ENCODE results near the gene RGS2. TPM values are rescaled to one million over a fixed set of nuclear protein-coding genes. Genes with fewer than 3 reads are reported as not detected.

Gene RGS2
- total and polyA plus RNA-seq, 9 of the 15 experiments (the other 6 are each of a cell fraction or from before 2014, with no cell fraction given) = 2.5 to 5.4 (median 3.8) TPM

GRCh38 chr1:192808518-192809306 lies at the start of gene RGS2 (continued):
- TF ChIP-seq ZNF449 (CRISPR knock-in tag; IDR thresholded peaks at IDR 0.05) (no peak), IRF1 (CRISPR knock-in tag; IDR thresholded peaks at IDR 0.05; ENCODE audit: borderline replicate concordance) (0 out of 2 replicates have a peak, but pooled peaks have one; percentile 62), RBBP5 (IDR thresholded peaks at IDR 0.05; ENCODE audit: borderline replicate concordance, insufficient read depth, low read length, poor library complexity, severe bottlenecking) (peak; percentile 69), ATF6 (CRISPR knock-in tag; IDR thresholded peaks at IDR 0.05) (no peak), EWSR1 (IDR thresholded peaks at IDR 0.05; ENCODE audit: borderline replicate concordance, low read depth, partially characterized antibody) (no peak), MED1 (CRISPR knock-in tag; IDR thresholded peaks at IDR 0.05; ENCODE audit: borderline replicate concordance) (no peak), MIER1 (IDR thresholded peaks at IDR 0.05; ENCODE audit: low read depth) (no peak), THRB (CRISPR knock-in tag; conservative IDR thresholded peaks at IDR 0.05) (0 out of 2 replicates have a peak, but pooled peaks have one; percentile 46), NFE2L1 (tag; IDR thresholded peaks at IDR 0.05; ENCODE audit: borderline replicate concordance, low read depth) (no peak), GABPB1 (CRISPR knock-in tag; IDR thresholded peaks at IDR 0.05) (peak; percentile 61; the same call in 1 of the 2 replicates), SUPT5H (IDR thresholded peaks at IDR 0.05) (peak; percentile 95), XRCC5 (IDR thresholded peaks at IDR 0.05; ENCODE audit: low read depth, low read length) (no peak), SRSF9 (IDR thresholded peaks at IDR 0.05; ENCODE audit: borderline replicate concordance, low read depth, low read length) (no peak), ZKSCAN8 (CRISPR knock-in tag; IDR thresholded peaks at IDR 0.05) (no peak), TBL1XR1 (IDR thresholded peaks at IDR 0.05; ENCODE audit: low read length in 2 of 2) (no peak), POLR2AphosphoS2 (IDR thresholded peaks at IDR 0.05; ENCODE audit: low read length) (no peak), ZNF586 (CRISPR knock-in tag; conservative IDR thresholded peaks at IDR 0.05) (no peak), PYGO2 (tag; IDR thresholded peaks at IDR 0.05) (no peak), ESRRA (IDR thresholded peaks at IDR 0.05; ENCODE audit: borderline replicate concordance, low read depth) (0 out of 2 replicates have a peak, but pooled peaks have one; percentile 29), SP1 (CRISPR knock-in tag; IDR thresholded peaks at IDR 0.05) (peak; percentile 88), TCFL5 (CRISPR knock-in tag; conservative IDR thresholded peaks at IDR 0.05) (no peak), RBM14 (IDR thresholded peaks at IDR 0.05; ENCODE audit: borderline replicate concordance, insufficient read depth, low read depth, low read length) (no peak)
